Natural killer cell treated with Interleukin-12 subunit alpha and Interleukin-12 subunit beta and Interleukin-15 and Interleukin-18, amount 100 ng/mL, for 72 hours (primary cell): ENCODE measurements around the gene ITGA11. TPM values are rescaled to one million over a fixed set of nuclear protein-coding genes. Genes with fewer than 3 reads are reported as not detected.
A peak's percentile ranks its signal among the peaks of the same experiment; 100 is the strongest.

Experiments used
- ATAC-seq, 2 donors: fragments of 150-1000 bp; cut with Tn5 transposase in 1 of 2; sonication (Bioruptor Pico), chemical (Tn5 transposase) in 1 of 2; 2 replicates each; pipeline ENCODE4 v1.10.0; 2021
- DNase-seq: peaks from one replicate; pipeline ENCODE4 v3.0.0; 2022; ENCODE audit warnings: low spot score
- H3K27ac Mint-ChIP-seq, 2 donors: 1 replicate in 1 of 2; 2 replicates in 1 of 2; pipeline ENCODE4 v1.8.0; 2022; ENCODE audit warnings: mixed read lengths in 2 of 2, mild to moderate bottlenecking in 1 of 2, moderate library complexity in 1 of 2
- H3K27me3 Mint-ChIP-seq, 2 donors: 1 replicate in 1 of 2; 2 replicates in 1 of 2; pipeline ENCODE4 v1.8.0; 2022; ENCODE audit warnings: mixed read lengths in 2 of 2
- H3K36me3 Mint-ChIP-seq: one replicate; pipeline ENCODE4 v1.8.0; 2022; ENCODE audit warnings: mixed read lengths
- H3K4me1 Mint-ChIP-seq, 2 donors: 1 replicate in 1 of 2; 2 replicates in 1 of 2; pipeline ENCODE4 v1.8.0; 2022; ENCODE audit warnings: low read depth in 2 of 2, mixed read lengths in 2 of 2, mild to moderate bottlenecking in 1 of 2
- H3K4me3 Mint-ChIP-seq: one replicate; pipeline ENCODE4 v1.8.0; 2022; ENCODE audit warnings: mixed read lengths
- H3K9me3 Mint-ChIP-seq: 2 replicates; pipeline ENCODE4 v1.8.0; 2022; ENCODE audit warnings: mixed read lengths
- total RNA-seq, 2 donors: library from RNA; stranded (reverse); gene quantifications; one replicate each; pipeline ENCODE4 v1.2.3, GENCODE V29; 2022

Gene ITGA11
- total RNA-seq, 2 donors from 2014 or later: 0.17 to 0.98 TPM

- Mint-ChIP-seq H3K27me3 (peaks cover 0 to 3% of the 10 kb centered on the region in 2 donors), H3K9me3 (no peaks in the 10 kb centered on the region), H3K4me1 (no peaks in the 10 kb centered on the region), H3K27ac (no peak overlapping the region), H3K36me3 (no peaks in the 10 kb centered on the region), H3K4me3 (no peak overlapping the region)
- DNase-seq: peak; percentile 46
- ATAC-seq: peak in 1 of 2 donors; percentile 30
Observed at GRCh38 chr15:68313501-68314410, 118.2 kb downstream of the ITGA11 start.

- DNase-seq: peak; percentile 55
Observed at GRCh38 chr15:68312701-68313204, 119.2 kb downstream of the ITGA11 start.

GRCh38 chr15:68311859-68312557 lies 120.0 kb downstream of the ITGA11 start:
- no peaks in the 10 kb centered on the region for H3K9me3 Mint-ChIP-seq
- no peak overlapping the region for H3K4me3 Mint-ChIP-seq
- no peaks in the 10 kb centered on the region for H3K36me3 Mint-ChIP-seq
- ATAC-seq: peak in 1 of 2 donors; percentile 22
- H3K4me1 Mint-ChIP-seq: no peaks in the 10 kb centered on the region
- H3K27me3 Mint-ChIP-seq: peaks cover 0 to 5% of the 10 kb centered on the region in 2 donors
- no peak overlapping the region for H3K27ac Mint-ChIP-seq
- peak; percentile 44 for DNase-seq

More at GRCh38 chr15:68312701-68313204, 119.2 kb downstream of the ITGA11 start:
- no peaks in the 10 kb centered on the region for H3K36me3 Mint-ChIP-seq
- H3K9me3 Mint-ChIP-seq: no peaks in the 10 kb centered on the region
- H3K27ac Mint-ChIP-seq: no peak overlapping the region
- H3K4me3 Mint-ChIP-seq: no peak overlapping the region
- no peak for ATAC-seq
- peaks cover 0 to 3% of the 10 kb centered on the region in 2 donors for H3K27me3 Mint-ChIP-seq
- H3K4me1 Mint-ChIP-seq: no peaks in the 10 kb centered on the region

GRCh38 chr15:68311464-68311835 lies 120.5 kb downstream of the ITGA11 start:
- no peak overlapping the region for H3K27ac Mint-ChIP-seq
- DNase-seq (no peak), ATAC-seq (no peak)
- peaks cover 0 to 10% of the 10 kb centered on the region in 2 donors for H3K27me3 Mint-ChIP-seq
- no peaks in the 10 kb centered on the region for H3K9me3 Mint-ChIP-seq
- H3K4me1 Mint-ChIP-seq: peaks cover 4 to 5% of the 10 kb centered on the region in 2 donors
- H3K36me3 Mint-ChIP-seq: no peaks in the 10 kb centered on the region
- no peak overlapping the region for H3K4me3 Mint-ChIP-seq

GRCh38 chr15:68310804-68311463 lies 121.0 kb downstream of the ITGA11 start:
- Mint-ChIP-seq H3K36me3 (no peaks in the 10 kb centered on the region), H3K27me3 (peaks cover 0 to 12% of the 10 kb centered on the region in 2 donors), H3K4me3 (no peak overlapping the region), H3K27ac (no peak overlapping the region), H3K9me3 (no peaks in the 10 kb centered on the region), H3K4me1 (peaks cover 6 to 8% of the 10 kb centered on the region in 2 donors)
- DNase-seq (no peak), ATAC-seq (no peak)

GRCh38 chr15:68310178-68310803 lies 121.7 kb downstream of the ITGA11 start:
- Mint-ChIP-seq H3K27ac (no peak overlapping the region), H3K9me3 (no peaks in the 10 kb centered on the region), H3K4me3 (no peak overlapping the region), H3K4me1 (peaks cover 6 to 8% of the 10 kb centered on the region in 2 donors), H3K27me3 (peaks cover 0 to 11% of the 10 kb centered on the region in 2 donors), H3K36me3 (no peaks in the 10 kb centered on the region)
- ATAC-seq (no peak), DNase-seq (no peak)

GRCh38 chr15:68309024-68309423 lies 122.9 kb downstream of the ITGA11 start:
- ATAC-seq (no peak), DNase-seq (no peak)
- H3K27ac Mint-ChIP-seq: no peak overlapping the region
- peaks cover 0 to 10% of the 10 kb centered on the region in 2 donors for H3K27me3 Mint-ChIP-seq
- H3K36me3 Mint-ChIP-seq: no peaks in the 10 kb centered on the region
- no peaks in the 10 kb centered on the region for H3K9me3 Mint-ChIP-seq
- no peak overlapping the region for H3K4me3 Mint-ChIP-seq
- peaks cover 6 to 8% of the 10 kb centered on the region in 2 donors for H3K4me1 Mint-ChIP-seq

- H3K4me1 Mint-ChIP-seq: peaks cover 6 to 8% of the 10 kb centered on the region in 2 donors
- no peaks in the 10 kb centered on the region for H3K9me3 Mint-ChIP-seq
- peaks cover 0 to 10% of the 10 kb centered on the region in 2 donors for H3K27me3 Mint-ChIP-seq
- no peaks in the 10 kb centered on the region for H3K36me3 Mint-ChIP-seq
- DNase-seq (no peak), ATAC-seq (no peak)
- no peak overlapping the region for H3K4me3 Mint-ChIP-seq
- no peak overlapping the region for H3K27ac Mint-ChIP-seq
Observed at GRCh38 chr15:68307131-68307928, 124.6 kb downstream of the ITGA11 start.

- Mint-ChIP-seq H3K27ac (no peak overlapping the region), H3K27me3 (peaks cover 0 to 10% of the 10 kb centered on the region in 2 donors), H3K9me3 (no peaks in the 10 kb centered on the region), H3K4me3 (no peak overlapping the region), H3K36me3 (no peaks in the 10 kb centered on the region), H3K4me1 (peaks cover 6 to 8% of the 10 kb centered on the region in 2 donors)
- no peak for ATAC-seq
- DNase-seq: no peak
Observed at GRCh38 chr15:68305420-68305871, 126.5 kb downstream of the ITGA11 start.

GRCh38 chr15:68304589-68305337 lies 127.2 kb downstream of the ITGA11 start:
- no peak for DNase-seq
- no peak overlapping the region for H3K4me3 Mint-ChIP-seq
- peak in 1 of 2 donors; percentile 13 for ATAC-seq
- H3K27me3 Mint-ChIP-seq: peaks cover 0 to 10% of the 10 kb centered on the region in 2 donors
- H3K36me3 Mint-ChIP-seq: no peaks in the 10 kb centered on the region
- no peaks in the 10 kb centered on the region for H3K9me3 Mint-ChIP-seq
- no peak overlapping the region for H3K27ac Mint-ChIP-seq
- peaks cover 6 to 9% of the 10 kb centered on the region in 2 donors for H3K4me1 Mint-ChIP-seq

GRCh38 chr15:68303560-68304436 lies 128.2 kb downstream of the ITGA11 start:
- Mint-ChIP-seq H3K27ac (no peak overlapping the region), H3K36me3 (no peaks in the 10 kb centered on the region), H3K4me3 (no peak overlapping the region), H3K27me3 (peaks cover 0 to 10% of the 10 kb centered on the region in 2 donors), H3K9me3 (no peaks in the 10 kb centered on the region), H3K4me1 (peaks cover 15 to 17% of the 10 kb centered on the region in 2 donors)
- ATAC-seq (no peak), DNase-seq (no peak)
